Activated CD4-positive, alpha-beta T cell treated with anti-CD3 and anti-CD28 coated beads for 24 hours (primary cell): ENCODE measurements around the gene MAN2A1.

Source experiments
- DNase-seq, 2 donors: peaks; one replicate each; pipeline ENCODE4 v3.0.0-alpha.2; 2020; ENCODE audit warnings: low read depth in 2 of 2

MAN2A1 gene

GRCh38 chr5:109689740-109690241 is at the start of gene MAN2A1:
MAN2A1 (plus strand) TSS chr5:109689927; CDS start chr5:109690418, 491 bp downstream.
- DNase-seq, result peak; percentile 57 to 60

GRCh38 chr5:109640976-109641375 is 48.8 kb upstream of the MAN2A1 start:
- DNase-seq, result no peak

- DNase-seq, result no peak
These were observed 45.9 kb upstream of the MAN2A1 start for GRCh38 chr5:109643791-109644350.

- no peak for DNase-seq
These were observed 44.9 kb upstream of the MAN2A1 start for GRCh38 chr5:109644829-109645228.

GRCh38 chr5:109645707-109646192 is 44.0 kb upstream of the MAN2A1 start:
- DNase-seq, result no peak

- DNase-seq, result no peak
These were observed 40.4 kb upstream of the MAN2A1 start for GRCh38 chr5:109649318-109649717.

- DNase-seq, result no peak
These were observed 39.2 kb upstream of the MAN2A1 start for GRCh38 chr5:109650493-109650892.

- no peak for DNase-seq
These were observed 37.6 kb upstream of the MAN2A1 start for GRCh38 chr5:109652096-109652495.

GRCh38 chr5:109653042-109653441 is 36.7 kb upstream of the MAN2A1 start:
- no peak for DNase-seq

GRCh38 chr5:109653561-109654239 is 36.0 kb upstream of the MAN2A1 start:
- DNase-seq, result no peak

GRCh38 chr5:109654455-109654854 is 35.3 kb upstream of the MAN2A1 start:
- no peak for DNase-seq

- no peak for DNase-seq
These were observed 33.9 kb upstream of the MAN2A1 start for GRCh38 chr5:109655841-109656240.

- peak; percentile 3 to 29 for DNase-seq
These were observed 32.9 kb upstream of the MAN2A1 start for GRCh38 chr5:109656829-109657228.

- DNase-seq, result no peak
These were observed 29.8 kb upstream of the MAN2A1 start for GRCh38 chr5:109659901-109660300.

GRCh38 chr5:109660301-109660700 is 29.4 kb upstream of the MAN2A1 start:
- no peak for DNase-seq

GRCh38 chr5:109668237-109668636 is 21.5 kb upstream of the MAN2A1 start:
- DNase-seq, result no peak

GRCh38 chr5:109668668-109669422 is 20.9 kb upstream of the MAN2A1 start:
- no peak for DNase-seq

GRCh38 chr5:109669991-109670706 is 19.6 kb upstream of the MAN2A1 start:
- DNase-seq, result no peak

- no peak for DNase-seq
These were observed 18.6 kb upstream of the MAN2A1 start for GRCh38 chr5:109671136-109671535.

- DNase-seq, result no peak
These were observed 15.1 kb upstream of the MAN2A1 start for GRCh38 chr5:109674596-109674995.

GRCh38 chr5:109676920-109677319 is 12.8 kb upstream of the MAN2A1 start:
- no peak for DNase-seq

- no peak for DNase-seq
These were observed 11.3 kb upstream of the MAN2A1 start for GRCh38 chr5:109678447-109678846.
